ENCODE results near the gene NFIA. TPM values are rescaled to one million over a fixed set of nuclear protein-coding genes. Genes with fewer than 3 reads are reported as not detected.

The NFIA gene
- total RNA-seq, 2 donors from 2014 or later: 5.0 to 5.2 TPM

- H3K9me3 ChIP-seq (ENCODE audit: control insufficient read depth, low read length, poor library complexity, severe bottlenecking): no peaks in the 10 kb centered on the region
- ATAC-seq (no peak), DNase-seq (no peak)
- Mint-ChIP-seq H3K27ac (no peak overlapping the region), H3K4me3 (no peak overlapping the region), H3K27me3 (no peaks in the 10 kb centered on the region), H3K4me1 (no peaks in the 10 kb centered on the region), H3K36me3 (ENCODE audit: low read depth) (no peaks in the 10 kb centered on the region)
Measured at GRCh38 chr1:61341426-61341825, 259.1 kb downstream of the NFIA start.

- ATAC-seq: no peak
Measured at GRCh38 chr1:61343734-61344420, 261.5 kb downstream of the NFIA start.

DNA sequence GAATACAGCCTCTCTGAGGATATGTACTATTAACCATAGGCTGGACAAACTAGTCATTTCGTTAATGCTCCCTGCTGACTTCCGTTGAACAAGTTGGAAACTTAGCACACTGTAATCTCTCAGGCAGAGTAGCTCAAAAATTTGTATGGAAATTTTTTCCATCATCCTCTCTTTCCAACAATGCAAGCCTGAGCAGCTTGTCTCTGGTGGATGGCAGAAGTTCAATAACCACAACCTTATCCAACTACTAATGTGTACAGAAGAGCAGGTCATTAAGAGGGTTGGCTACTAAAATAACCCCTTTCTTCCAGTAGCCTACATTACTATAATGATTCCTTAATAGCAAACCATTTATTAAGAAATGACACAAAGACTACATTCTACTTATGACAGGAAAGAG is 262.3 kb downstream of the NFIA start:
- Mint-ChIP-seq H3K36me3 (ENCODE audit: low read depth) (no peaks in the 10 kb centered on the region), H3K4me3 (no peak overlapping the region), H3K27ac (no peak overlapping the region), H3K4me1 (no peaks in the 10 kb centered on the region), H3K27me3 (no peaks in the 10 kb centered on the region)
- no peak for DNase-seq
- H3K9me3 ChIP-seq (ENCODE audit: control insufficient read depth, low read length, poor library complexity, severe bottlenecking): no peaks in the 10 kb centered on the region
- no peak for ATAC-seq

More at GRCh38 chr1:61343734-61344420, 261.5 kb downstream of the NFIA start:
- Mint-ChIP-seq H3K27ac (no peak overlapping the region), H3K36me3 (ENCODE audit: low read depth) (no peaks in the 10 kb centered on the region), H3K27me3 (no peaks in the 10 kb centered on the region), H3K4me1 (no peaks in the 10 kb centered on the region), H3K4me3 (no peak overlapping the region)
- H3K9me3 ChIP-seq (ENCODE audit: control insufficient read depth, low read length, poor library complexity, severe bottlenecking): no peaks in the 10 kb centered on the region
- no peak for DNase-seq

DNA sequence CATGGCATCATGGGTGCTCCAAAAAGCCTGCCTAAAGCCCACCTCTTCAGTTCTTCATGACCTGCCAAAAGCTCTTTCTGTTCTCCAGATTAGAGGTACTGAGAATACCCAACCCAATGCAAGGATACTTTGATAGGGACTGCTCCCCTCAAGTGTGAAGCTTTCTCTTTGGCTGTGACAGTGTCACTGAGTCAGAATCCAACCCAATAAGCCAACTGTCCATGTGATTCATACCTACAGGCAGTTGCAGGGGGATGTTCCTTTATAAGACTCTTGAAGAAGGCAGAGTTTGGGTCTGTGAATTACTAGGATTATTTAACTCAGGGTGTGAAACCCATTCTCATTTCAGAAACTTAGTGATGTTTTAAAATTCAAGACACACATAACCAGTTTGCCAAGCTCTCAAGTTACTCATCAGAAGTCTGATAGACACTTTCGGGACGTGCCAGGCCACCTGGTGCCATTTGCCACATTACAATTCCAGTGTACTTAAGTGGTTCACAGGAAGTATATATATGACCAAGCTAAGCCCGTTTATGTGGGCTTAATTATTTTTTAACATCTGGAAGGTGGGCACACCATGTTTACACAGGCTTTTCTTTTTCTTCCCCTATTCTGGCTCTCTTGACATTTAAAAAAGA is 265.8 kb downstream of the NFIA start:
- Mint-ChIP-seq H3K4me1 (no peaks in the 10 kb centered on the region), H3K36me3 (ENCODE audit: low read depth) (no peaks in the 10 kb centered on the region), H3K4me3 (no peak overlapping the region), H3K27me3 (no peaks in the 10 kb centered on the region), H3K27ac (no peak overlapping the region)
- no peaks in the 10 kb centered on the region for H3K9me3 ChIP-seq (ENCODE audit: control insufficient read depth, low read length, poor library complexity, severe bottlenecking)
- ATAC-seq (no peak), DNase-seq (no peak)

GRCh38 chr1:61352845-61353435 is 270.6 kb downstream of the NFIA start:
- Mint-ChIP-seq H3K4me1 (no peaks in the 10 kb centered on the region), H3K4me3 (no peak overlapping the region), H3K27ac (no peak overlapping the region), H3K36me3 (ENCODE audit: low read depth) (no peaks in the 10 kb centered on the region), H3K27me3 (no peaks in the 10 kb centered on the region)
- H3K9me3 ChIP-seq (ENCODE audit: control insufficient read depth, low read length, poor library complexity, severe bottlenecking): no peaks in the 10 kb centered on the region
- ATAC-seq: no peak
- no peak for DNase-seq

DNA sequence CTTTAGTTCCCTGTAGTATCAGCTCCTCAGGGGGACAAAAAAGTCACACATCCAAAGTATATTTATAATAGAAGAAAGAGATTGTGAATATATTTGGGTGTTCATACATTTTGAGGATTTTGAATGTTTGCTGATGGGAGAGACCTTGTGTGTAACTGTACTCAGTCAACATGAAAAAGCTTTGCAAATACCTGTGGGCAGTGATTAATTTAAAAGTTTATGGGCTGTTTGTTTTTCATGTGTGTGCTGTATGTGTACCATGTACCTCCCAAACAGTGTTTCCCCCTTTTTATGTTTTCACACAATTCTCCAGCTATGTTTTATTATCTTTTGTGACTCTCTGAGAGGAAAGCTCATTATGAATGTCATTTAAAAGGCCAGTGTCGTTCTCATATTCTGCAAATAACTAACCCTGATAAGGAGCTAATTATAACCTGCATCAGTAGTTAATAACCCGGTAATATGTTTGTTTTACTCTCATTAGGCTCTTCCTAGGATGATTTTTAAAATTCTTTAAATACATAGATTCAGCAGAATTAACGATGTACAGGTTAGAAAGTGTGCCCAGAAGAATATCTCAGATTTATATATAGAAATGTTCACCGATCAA is 271.5 kb downstream of the NFIA start:
- no peaks in the 10 kb centered on the region for H3K4me1 Mint-ChIP-seq
- H3K27me3 Mint-ChIP-seq: no peaks in the 10 kb centered on the region
- no peak overlapping the region for H3K27ac Mint-ChIP-seq
- H3K4me3 Mint-ChIP-seq: no peak overlapping the region
- ATAC-seq (no peak), DNase-seq (no peak)
- no peaks in the 10 kb centered on the region for H3K9me3 ChIP-seq (ENCODE audit: control insufficient read depth, low read length, poor library complexity, severe bottlenecking)
- no peaks in the 10 kb centered on the region for H3K36me3 Mint-ChIP-seq (ENCODE audit: low read depth)

DNA sequence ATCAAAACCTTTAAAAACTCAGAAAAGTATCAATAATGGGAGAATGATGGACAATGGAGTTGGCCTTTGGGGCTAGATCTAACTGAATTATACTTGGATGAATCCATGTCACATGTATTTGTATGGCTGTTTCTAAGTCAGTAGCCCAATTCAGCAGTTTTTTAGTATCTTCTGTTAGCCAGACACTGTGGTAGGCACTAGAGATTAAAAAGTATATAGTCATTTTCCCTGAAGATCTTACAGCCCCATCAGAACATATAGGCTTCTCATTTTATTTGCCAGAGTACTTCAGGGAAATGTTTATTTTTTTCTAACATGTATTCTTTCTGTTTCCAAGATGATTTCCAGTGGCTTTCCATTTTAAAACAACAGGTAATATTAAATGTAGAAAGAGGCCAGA is 273.7 kb downstream of the NFIA start:
- H3K9me3 ChIP-seq (ENCODE audit: control insufficient read depth, low read length, poor library complexity, severe bottlenecking): no peaks in the 10 kb centered on the region
- Mint-ChIP-seq H3K27ac (no peak overlapping the region), H3K4me1 (no peaks in the 10 kb centered on the region), H3K27me3 (no peaks in the 10 kb centered on the region), H3K4me3 (no peak overlapping the region), H3K36me3 (ENCODE audit: low read depth) (no peaks in the 10 kb centered on the region)
- DNase-seq (no peak), ATAC-seq (no peak)

GRCh38 chr1:61356995-61357394 is 274.6 kb downstream of the NFIA start:
- no peak for DNase-seq
- Mint-ChIP-seq H3K4me1 (no peaks in the 10 kb centered on the region), H3K27ac (no peak overlapping the region), H3K36me3 (ENCODE audit: low read depth) (no peaks in the 10 kb centered on the region), H3K27me3 (no peaks in the 10 kb centered on the region), H3K4me3 (no peak overlapping the region)
- no peak for ATAC-seq
- no peaks in the 10 kb centered on the region for H3K9me3 ChIP-seq (ENCODE audit: control insufficient read depth, low read length, poor library complexity, severe bottlenecking)

DNA sequence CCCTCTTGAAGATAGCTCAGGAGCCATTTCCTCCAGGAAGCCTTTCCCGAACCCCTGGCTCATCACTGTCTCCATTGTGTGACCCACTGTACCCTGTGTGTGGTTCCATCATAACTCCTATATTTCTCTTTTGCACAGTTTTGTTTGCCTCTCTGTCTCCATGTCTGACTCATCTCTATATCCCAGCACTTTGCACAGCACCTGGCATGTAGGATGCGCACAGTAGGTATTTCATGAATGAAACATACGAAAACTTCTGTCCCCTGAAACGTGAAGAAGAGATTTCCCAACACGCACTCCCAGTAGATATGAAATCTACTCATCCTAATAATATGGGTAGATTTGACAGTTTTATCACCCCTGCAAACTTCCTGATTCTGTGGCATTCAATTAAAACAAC is 275.2 kb downstream of the NFIA start:
- DNase-seq: no peak
- Mint-ChIP-seq H3K4me1 (no peaks in the 10 kb centered on the region), H3K36me3 (ENCODE audit: low read depth) (no peaks in the 10 kb centered on the region), H3K27ac (no peak overlapping the region), H3K27me3 (no peaks in the 10 kb centered on the region), H3K4me3 (no peak overlapping the region)
- no peaks in the 10 kb centered on the region for H3K9me3 ChIP-seq (ENCODE audit: control insufficient read depth, low read length, poor library complexity, severe bottlenecking)
- no peak for ATAC-seq

DNA sequence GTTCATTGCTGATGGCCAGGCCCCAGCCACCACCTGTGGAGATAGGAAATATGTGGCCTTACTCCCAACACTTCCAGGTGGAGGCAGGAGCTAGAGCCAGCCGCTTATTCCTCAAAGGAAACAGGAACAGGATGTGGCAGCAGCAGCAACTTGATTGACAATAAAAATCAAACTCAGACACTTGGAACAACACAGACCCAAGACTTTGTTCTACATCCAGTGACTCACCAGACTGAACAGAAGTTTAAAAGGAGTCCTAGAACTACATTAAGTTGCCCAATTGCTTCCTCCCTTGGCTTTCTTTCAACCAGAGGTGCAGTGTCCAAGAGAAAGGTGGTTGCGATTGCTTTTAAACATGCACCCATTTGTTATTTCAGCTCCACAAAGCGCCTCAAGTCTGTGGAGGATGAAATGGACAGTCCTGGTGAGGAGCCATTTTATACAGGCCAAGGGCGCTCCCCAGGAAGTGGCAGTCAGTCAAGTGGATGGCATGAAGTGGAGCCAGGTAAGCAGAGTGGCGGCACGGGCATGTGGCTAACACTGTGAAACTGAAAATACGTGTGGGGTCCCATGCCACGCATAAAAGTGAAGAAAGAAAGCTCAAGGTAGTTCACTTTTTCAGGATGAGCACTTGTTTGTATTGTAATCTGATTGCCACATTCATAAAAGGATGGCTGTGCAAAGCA is 276.6 kb downstream of the NFIA start:
- no peak overlapping the region for H3K27ac Mint-ChIP-seq
- no peaks in the 10 kb centered on the region for H3K9me3 ChIP-seq (ENCODE audit: control insufficient read depth, low read length, poor library complexity, severe bottlenecking)
- no peak for ATAC-seq

GRCh38 chr1:61361931-61362330 is 279.6 kb downstream of the NFIA start:
- H3K9me3 ChIP-seq (ENCODE audit: control insufficient read depth, low read length, poor library complexity, severe bottlenecking): no peaks in the 10 kb centered on the region
- H3K27me3 Mint-ChIP-seq: no peaks in the 10 kb centered on the region
- H3K36me3 Mint-ChIP-seq (ENCODE audit: low read depth): no peaks in the 10 kb centered on the region
- no peak for ATAC-seq
- H3K4me3 Mint-ChIP-seq: no peak overlapping the region
- DNase-seq: no peak
- H3K4me1 Mint-ChIP-seq: no peaks in the 10 kb centered on the region
- H3K27ac Mint-ChIP-seq: no peak overlapping the region

More for the DNA sequence above, 276.6 kb downstream of the NFIA start:
- H3K36me3 Mint-ChIP-seq (ENCODE audit: low read depth): no peaks in the 10 kb centered on the region
- H3K27me3 Mint-ChIP-seq: no peaks in the 10 kb centered on the region
- no peaks in the 10 kb centered on the region for H3K4me1 Mint-ChIP-seq
- DNase-seq: no peak
- no peak overlapping the region for H3K4me3 Mint-ChIP-seq

DNA sequence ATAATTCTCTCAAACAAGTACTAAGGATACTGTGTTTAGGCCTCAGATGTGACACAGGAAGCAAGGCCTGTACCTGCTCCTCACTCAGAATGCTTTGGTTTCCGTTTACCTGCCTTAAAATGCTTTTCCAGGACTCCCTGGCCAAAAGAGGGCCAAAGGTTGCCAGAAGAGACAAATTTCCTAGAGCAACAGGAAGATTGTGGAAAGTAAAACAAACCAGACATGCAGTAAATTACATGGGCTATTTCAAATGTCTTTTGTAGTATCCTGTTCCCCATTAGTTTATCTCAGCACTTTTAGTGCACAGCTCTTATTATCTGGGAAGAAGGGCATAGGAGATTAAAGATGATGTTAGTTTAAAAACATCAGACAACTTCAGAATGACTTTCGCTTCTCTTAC is 280.0 kb downstream of the NFIA start:
- Mint-ChIP-seq H3K36me3 (ENCODE audit: low read depth) (no peaks in the 10 kb centered on the region), H3K4me3 (no peak overlapping the region), H3K27ac (no peak overlapping the region), H3K4me1 (no peaks in the 10 kb centered on the region), H3K27me3 (no peaks in the 10 kb centered on the region)
- H3K9me3 ChIP-seq (ENCODE audit: control insufficient read depth, low read length, poor library complexity, severe bottlenecking): no peaks in the 10 kb centered on the region
- DNase-seq (no peak), ATAC-seq (no peak)

DNA sequence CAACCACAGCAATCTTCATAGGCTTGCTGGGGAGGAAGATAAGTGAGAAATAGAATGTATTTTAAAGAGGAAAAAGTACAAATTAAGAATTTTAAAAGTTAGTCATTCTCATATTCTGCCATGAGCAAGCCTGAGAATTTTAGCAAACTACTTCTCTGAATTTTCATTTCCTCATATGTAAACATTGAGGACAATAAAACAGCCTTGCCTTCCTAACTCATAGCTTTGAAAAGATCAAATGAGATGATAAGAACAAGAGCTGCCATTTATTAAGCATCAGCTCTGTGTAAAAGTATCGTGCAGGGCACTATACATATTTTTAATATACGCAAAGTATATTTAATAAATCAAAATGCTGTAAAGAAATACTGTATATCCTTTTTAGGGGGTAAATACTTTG is 286.0 kb downstream of the NFIA start:
- H3K9me3 ChIP-seq (ENCODE audit: control insufficient read depth, low read length, poor library complexity, severe bottlenecking): no peaks in the 10 kb centered on the region
- Mint-ChIP-seq H3K36me3 (ENCODE audit: low read depth) (no peaks in the 10 kb centered on the region), H3K27me3 (no peaks in the 10 kb centered on the region), H3K4me3 (no peak overlapping the region), H3K27ac (no peak overlapping the region), H3K4me1 (no peaks in the 10 kb centered on the region)
- no peak for ATAC-seq
- DNase-seq: no peak

All from T-helper 17 cell (primary cell).